Activated naive CD8-positive, alpha-beta T cell (primary cell): ENCODE data around the gene GNAQ.
"Not testable (repeated sequence)": the region's sequence is repeated elsewhere in the genome, so short reads cannot be mapped to it uniquely, and the experiment has no call there.

Source experiments
- H3K27ac Mint-ChIP-seq: one replicate; pipeline ENCODE4 v1.8.0; 2021; ENCODE audit warnings: mixed read lengths
- H3K27me3 Mint-ChIP-seq: one replicate; pipeline ENCODE4 v1.8.0; 2021; ENCODE audit warnings: mixed read lengths
- H3K36me3 Mint-ChIP-seq: one replicate; pipeline ENCODE4 v1.8.0; 2021; ENCODE audit warnings: mixed read lengths
- H3K4me1 Mint-ChIP-seq: one replicate; pipeline ENCODE4 v1.8.0; 2021; ENCODE audit warnings: low read depth, mixed read lengths
- H3K4me3 Mint-ChIP-seq: one replicate; pipeline ENCODE4 v1.8.0; 2021; ENCODE audit warnings: mild to moderate bottlenecking, mixed read lengths
- H3K9me3 Mint-ChIP-seq: one replicate; pipeline ENCODE4 v1.8.0; 2021; ENCODE audit warnings: low read depth, mixed read lengths

The GNAQ gene

DNA sequence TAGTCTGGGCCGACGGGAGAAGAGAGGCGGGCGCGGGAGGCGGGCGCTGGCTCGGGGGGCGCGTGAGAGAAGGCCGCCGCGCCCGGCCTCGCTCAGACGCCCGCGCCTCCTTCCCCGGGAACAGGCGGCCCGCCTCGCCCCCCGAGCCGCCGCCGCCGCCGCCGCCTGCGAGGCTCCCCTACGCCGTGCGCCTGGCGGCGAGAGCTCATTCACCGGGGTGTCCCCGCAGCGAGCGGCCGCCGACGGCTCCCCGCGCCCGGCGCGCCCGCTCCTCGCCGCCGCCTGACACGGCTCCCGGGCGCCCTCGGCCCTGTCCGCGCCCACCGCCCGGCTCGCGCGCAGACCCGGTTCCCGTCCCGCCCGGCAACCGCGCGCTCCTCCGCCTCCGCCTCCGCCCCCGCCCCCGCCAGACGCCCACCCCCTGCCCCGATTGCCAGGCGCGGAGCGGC lies at the start of gene GNAQ:
GNAQ (minus strand) TSS at position 368 of the 449 bp plus-strand sequence. CDS start 576 bp downstream, outside the sequence.
- Mint-ChIP-seq H3K36me3 (no peaks in the 10 kb centered on the region), H3K27ac (peak within 1 kb of the TSS; percentile 94), H3K4me1 (peaks cover 68% of the 10 kb centered on the region), H3K27me3 (no peaks in the 10 kb centered on the region), H3K9me3 (no peaks in the 10 kb centered on the region), H3K4me3 (peak within 1 kb of the TSS; percentile 94)

DNA sequence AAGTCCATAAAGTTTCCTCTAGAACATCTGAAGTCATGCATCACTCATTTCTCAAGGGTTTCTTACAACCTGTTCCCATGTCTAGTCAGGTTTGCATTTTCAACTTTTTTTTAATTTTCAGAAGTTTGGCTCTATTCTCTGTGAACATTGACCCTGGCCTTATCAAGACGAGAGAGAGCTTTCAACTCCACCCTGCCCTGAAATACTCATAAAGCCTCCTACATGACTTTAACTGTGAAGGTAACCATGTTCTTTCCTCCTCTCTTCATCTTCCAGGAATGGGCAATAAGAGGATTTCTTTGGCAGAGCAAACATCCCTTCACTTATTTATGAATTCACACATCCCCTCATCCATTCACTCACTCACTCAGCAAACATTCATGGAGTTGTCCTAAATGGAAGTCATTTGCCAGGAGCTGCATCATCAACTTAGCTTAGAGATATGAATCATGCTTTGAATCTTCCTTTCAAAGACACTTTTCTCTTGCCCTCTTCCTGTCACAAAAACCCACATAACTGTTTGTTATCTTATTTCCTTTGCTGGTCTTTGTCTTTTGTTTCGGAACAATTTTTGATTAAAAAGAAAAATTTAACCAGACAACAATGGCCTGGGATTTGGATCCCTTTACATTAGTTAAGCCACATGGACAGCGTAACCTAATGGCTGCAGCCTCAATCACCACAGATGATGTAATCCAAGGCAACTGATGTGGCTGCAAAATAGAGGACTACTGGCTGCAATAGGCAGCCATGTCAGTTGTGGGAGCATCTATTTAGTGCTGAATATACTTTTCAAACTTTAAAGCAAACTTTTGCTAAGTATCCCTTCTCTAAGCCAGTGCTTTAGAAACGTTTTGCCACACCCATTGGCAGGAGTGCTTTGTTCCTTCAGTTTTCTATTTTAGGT lies 43.0 kb upstream of the GNAQ start:
- Mint-ChIP-seq H3K4me1 (peaks cover 54% of the 10 kb centered on the region), H3K9me3 (peaks cover 6% of the 10 kb centered on the region), H3K36me3 (peaks cover 7% of the 10 kb centered on the region), H3K27me3 (no peaks in the 10 kb centered on the region), H3K4me3 (peak overlapping the region; percentile 55), H3K27ac (peak overlapping the region; percentile 83)

DNA sequence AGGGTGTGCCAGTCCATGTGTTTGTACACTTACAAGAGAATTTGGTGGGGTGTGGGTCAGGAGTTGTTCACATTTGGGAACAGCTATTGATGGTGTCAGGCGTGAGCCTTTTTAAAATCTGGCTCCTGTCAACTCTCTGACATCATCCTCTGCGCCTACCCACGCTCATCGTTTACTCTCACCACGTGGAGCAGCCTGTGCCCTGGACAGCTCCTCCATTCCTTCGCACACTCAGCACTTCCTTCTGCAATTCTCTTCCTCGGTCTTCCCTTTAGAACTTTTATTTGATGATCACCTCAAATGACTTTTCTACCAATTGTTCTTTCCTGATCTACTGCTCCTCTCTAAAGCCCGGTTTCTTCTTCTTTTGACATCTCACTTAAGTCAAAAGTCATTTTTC lies 42.1 kb upstream of the GNAQ start:
- H3K9me3 Mint-ChIP-seq = no peaks in the 10 kb centered on the region
- peak overlapping the region; percentile 83 for H3K27ac Mint-ChIP-seq
- H3K4me1 Mint-ChIP-seq = peaks cover 54% of the 10 kb centered on the region
- H3K36me3 Mint-ChIP-seq = peaks cover 4% of the 10 kb centered on the region
- H3K4me3 Mint-ChIP-seq = peak overlapping the region; percentile 5
- H3K27me3 Mint-ChIP-seq = no peaks in the 10 kb centered on the region

DNA sequence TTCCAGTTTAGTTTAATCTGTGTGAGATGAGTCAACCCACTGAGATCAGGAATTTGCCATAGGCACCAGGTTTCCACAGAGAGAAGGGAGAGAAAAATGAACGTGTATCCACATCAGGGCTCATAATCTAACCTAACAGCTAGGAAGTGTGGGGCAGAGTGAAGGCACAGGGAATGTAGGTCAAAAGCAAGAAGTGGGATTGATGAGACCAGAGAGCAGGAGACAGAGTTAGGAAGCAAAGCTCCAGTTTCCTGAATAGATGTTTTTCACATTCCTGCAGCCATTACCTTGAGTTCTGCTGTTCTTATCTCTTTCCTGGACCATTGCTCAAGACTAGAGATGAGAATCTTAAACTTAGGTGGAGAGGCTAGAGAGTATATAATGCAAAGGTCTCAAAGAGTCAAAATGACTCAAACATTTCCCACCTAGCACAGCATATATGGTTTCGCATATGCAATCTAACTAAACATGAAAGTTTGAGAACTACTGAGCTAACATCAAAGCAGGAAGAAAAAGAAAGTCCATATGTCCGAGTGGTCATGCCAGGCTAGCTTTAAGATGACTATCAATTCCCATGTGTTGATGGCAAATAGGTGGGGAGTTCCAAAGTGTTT lies 41.1 kb upstream of the GNAQ start:
- Mint-ChIP-seq H3K4me1 (peaks cover 54% of the 10 kb centered on the region), H3K27ac (no peak overlapping the region), H3K4me3 (no peak overlapping the region), H3K9me3 (no peaks in the 10 kb centered on the region), H3K36me3 (peaks cover 3% of the 10 kb centered on the region), H3K27me3 (no peaks in the 10 kb centered on the region)

DNA sequence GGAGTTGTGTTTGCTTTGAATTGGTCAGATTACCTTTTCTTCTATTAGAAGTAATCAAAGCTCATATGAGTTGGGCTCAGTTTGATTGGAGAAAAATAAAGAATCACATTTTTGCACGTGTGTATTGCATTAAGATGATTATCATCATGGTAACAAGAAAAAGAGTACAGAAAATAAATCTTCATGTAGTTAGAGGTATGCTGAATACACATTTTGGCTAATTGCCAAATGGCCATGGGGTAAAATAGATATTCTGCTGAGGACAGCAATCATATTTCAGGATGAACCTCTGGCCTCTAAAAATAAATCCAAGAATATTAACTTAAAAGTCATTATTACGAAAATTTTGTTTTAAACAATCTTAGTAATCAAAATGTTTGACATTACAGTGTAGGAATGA lies 38.9 kb upstream of the GNAQ start:
- H3K36me3 Mint-ChIP-seq = peaks cover 5% of the 10 kb centered on the region
- no peaks in the 10 kb centered on the region for H3K27me3 Mint-ChIP-seq
- H3K27ac Mint-ChIP-seq = no peak overlapping the region
- peaks cover 37% of the 10 kb centered on the region for H3K4me1 Mint-ChIP-seq
- no peaks in the 10 kb centered on the region for H3K9me3 Mint-ChIP-seq
- H3K4me3 Mint-ChIP-seq = no peak overlapping the region

DNA sequence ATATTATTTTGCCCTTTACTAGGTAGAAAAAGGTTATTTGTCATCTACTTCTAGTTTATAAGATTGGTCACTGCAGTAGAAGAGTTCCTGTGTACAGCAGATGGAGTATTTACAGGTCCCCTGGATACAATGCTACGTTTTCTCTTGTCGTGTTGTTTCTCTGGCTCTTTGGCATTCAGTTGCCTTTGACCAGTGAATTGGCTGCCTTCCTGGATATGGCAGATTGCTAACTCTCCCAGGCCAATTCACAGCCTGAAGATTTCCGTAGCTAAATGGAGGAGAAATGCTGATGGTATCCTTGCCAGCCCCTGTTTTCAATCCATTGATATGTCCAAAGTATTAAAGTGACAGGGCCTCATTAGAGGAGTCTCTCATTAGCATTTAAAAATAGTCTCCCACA lies 32.5 kb upstream of the GNAQ start:
- H3K27me3 Mint-ChIP-seq = no peaks in the 10 kb centered on the region
- H3K4me1 Mint-ChIP-seq = peaks cover 9% of the 10 kb centered on the region
- H3K4me3 Mint-ChIP-seq = no peak overlapping the region
- H3K9me3 Mint-ChIP-seq = no peaks in the 10 kb centered on the region
- peaks cover 5% of the 10 kb centered on the region for H3K36me3 Mint-ChIP-seq
- no peak overlapping the region for H3K27ac Mint-ChIP-seq

DNA sequence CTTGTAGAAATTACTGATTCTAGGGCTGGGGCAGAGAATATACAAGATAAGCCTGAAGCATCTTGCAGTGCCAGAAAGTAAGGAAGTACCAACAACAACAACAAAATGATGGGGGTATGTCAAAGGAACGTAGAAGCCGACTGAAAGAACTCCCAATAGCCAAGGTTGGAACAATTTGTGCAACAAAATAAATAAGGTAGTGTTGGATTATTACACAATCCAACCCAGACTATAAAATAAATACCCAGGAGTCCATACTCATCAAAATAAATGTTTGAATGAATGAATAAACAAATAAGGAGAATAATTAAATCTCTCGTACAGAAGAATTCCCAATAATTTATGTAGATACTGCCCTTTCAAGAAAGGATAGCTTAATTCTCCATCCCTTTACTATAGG lies 31.1 kb upstream of the GNAQ start:
- no peaks in the 10 kb centered on the region for H3K27me3 Mint-ChIP-seq
- H3K36me3 Mint-ChIP-seq = peaks cover 5% of the 10 kb centered on the region
- H3K9me3 Mint-ChIP-seq = no peaks in the 10 kb centered on the region
- H3K4me1 Mint-ChIP-seq = peaks cover 9% of the 10 kb centered on the region
- H3K27ac Mint-ChIP-seq = no peak overlapping the region
- H3K4me3 Mint-ChIP-seq = no peak overlapping the region

DNA sequence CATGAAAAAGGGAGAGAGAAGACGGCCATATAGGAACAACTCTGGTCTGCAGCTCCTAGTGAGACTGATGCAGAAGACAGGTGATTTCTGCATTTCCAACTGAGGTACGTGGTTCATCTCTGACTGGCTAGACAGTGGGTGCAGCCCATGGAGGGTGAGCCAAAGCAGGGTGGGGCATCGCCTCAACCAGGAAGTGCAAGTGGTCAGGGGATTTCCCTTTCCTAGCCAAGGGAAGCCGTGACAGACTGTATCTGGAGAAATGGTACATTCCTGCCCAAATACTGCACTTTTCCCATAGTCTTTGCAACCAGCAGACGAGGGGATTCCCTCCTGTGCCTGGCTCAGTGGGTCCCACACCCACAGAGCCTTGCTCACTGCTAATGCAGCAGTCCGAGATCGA lies 22.6 kb upstream of the GNAQ start:
- not testable (repeated sequence) for H3K9me3 Mint-ChIP-seq, H3K27me3 Mint-ChIP-seq, H3K27ac Mint-ChIP-seq, H3K36me3 Mint-ChIP-seq
- H3K4me3 Mint-ChIP-seq = peak overlapping the region; percentile 57
- peaks cover 24% of the 10 kb centered on the region for H3K4me1 Mint-ChIP-seq

DNA sequence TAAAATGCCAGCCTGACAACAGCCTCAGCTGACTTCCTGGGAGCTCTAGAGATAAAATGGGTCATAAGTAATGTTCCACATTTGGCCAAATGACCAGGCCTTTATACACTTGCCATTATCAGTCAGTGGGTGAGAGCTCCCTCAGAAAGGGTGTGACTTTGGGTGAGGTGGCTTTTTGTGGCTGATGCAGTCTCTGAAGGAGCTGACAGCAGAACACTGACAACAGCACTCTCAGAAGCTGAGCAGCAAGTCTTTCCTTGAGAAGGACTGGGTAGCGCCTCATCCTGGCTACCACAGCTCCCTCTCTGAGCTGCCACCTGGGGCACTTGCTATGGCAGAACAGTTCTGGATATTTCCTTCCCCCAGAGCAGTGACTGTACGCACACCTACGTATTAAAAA lies 22.0 kb upstream of the GNAQ start:
- H3K9me3 Mint-ChIP-seq = peaks cover 8% of the 10 kb centered on the region
- peaks cover 10% of the 10 kb centered on the region for H3K36me3 Mint-ChIP-seq
- no peak overlapping the region for H3K27ac Mint-ChIP-seq
- no peak overlapping the region for H3K4me3 Mint-ChIP-seq
- H3K4me1 Mint-ChIP-seq = peaks cover 24% of the 10 kb centered on the region
- H3K27me3 Mint-ChIP-seq = no peaks in the 10 kb centered on the region

DNA sequence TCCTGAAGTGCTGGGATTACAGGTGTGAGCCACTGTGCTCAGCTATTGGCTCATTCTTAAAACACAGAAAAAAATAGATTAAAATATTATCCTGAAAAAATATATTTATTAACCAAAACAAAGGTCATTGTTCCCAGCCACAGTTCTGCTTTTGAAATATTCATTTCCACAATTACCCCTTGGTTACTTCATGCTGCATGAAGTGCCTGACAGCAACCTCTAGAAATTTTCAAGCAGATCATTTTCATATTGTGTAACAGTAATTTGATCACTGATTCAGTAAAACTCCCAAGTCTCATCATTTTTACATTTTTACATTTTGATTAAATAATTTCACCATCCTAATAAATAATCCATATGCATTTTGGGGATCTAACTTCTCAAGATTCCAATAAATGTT lies 18.8 kb upstream of the GNAQ start:
- Mint-ChIP-seq H3K9me3 (peaks cover 2% of the 10 kb centered on the region), H3K27me3 (no peaks in the 10 kb centered on the region), H3K27ac (no peak overlapping the region), H3K36me3 (peaks cover 5% of the 10 kb centered on the region), H3K4me1 (peaks cover 22% of the 10 kb centered on the region), H3K4me3 (no peak overlapping the region)

DNA sequence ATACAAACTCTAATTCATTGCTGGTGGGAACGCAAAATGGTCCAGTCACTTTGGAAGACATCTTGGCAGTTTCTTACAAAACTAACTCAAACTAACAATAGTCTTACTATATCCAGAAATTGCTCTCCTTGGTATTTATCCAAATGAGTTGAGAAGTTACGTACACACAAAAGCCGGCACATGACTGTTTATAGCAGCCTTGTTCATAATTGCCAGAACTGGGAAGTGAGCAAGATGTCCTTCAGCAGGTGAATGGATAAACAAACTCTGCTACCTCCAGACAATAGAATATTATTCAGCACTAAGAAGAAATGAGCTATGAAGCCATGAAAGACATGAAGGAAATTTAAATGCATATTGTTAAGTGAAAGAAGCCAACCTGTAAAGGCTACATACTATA lies 17.9 kb upstream of the GNAQ start:
- Mint-ChIP-seq H3K27ac (no peak overlapping the region), H3K27me3 (no peaks in the 10 kb centered on the region), H3K4me1 (peaks cover 18% of the 10 kb centered on the region), H3K36me3 (peaks cover 3% of the 10 kb centered on the region), H3K4me3 (no peak overlapping the region), H3K9me3 (no peaks in the 10 kb centered on the region)

DNA sequence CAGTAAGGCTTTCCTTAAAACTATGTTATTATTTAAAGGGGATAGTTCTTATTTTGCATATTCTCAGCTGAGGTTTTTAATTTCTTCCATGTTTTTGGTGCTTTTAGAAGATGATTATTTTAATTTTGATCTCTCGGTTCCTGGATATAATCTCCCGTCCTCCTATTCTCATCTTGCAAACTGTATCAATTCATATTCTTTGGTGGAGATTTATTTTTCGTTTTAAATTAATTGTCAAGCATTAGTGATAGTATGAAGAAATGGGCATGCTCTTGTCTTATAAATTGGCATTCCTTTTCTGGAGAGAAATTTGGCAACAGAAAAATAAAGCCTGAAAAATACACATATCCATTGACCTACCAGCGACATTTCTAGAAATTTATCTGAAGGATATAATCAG lies 15.5 kb upstream of the GNAQ start:
- no peak overlapping the region for H3K4me3 Mint-ChIP-seq
- H3K36me3 Mint-ChIP-seq = no peaks in the 10 kb centered on the region
- H3K27me3 Mint-ChIP-seq = no peaks in the 10 kb centered on the region
- no peaks in the 10 kb centered on the region for H3K9me3 Mint-ChIP-seq
- no peaks in the 10 kb centered on the region for H3K4me1 Mint-ChIP-seq
- no peak overlapping the region for H3K27ac Mint-ChIP-seq

DNA sequence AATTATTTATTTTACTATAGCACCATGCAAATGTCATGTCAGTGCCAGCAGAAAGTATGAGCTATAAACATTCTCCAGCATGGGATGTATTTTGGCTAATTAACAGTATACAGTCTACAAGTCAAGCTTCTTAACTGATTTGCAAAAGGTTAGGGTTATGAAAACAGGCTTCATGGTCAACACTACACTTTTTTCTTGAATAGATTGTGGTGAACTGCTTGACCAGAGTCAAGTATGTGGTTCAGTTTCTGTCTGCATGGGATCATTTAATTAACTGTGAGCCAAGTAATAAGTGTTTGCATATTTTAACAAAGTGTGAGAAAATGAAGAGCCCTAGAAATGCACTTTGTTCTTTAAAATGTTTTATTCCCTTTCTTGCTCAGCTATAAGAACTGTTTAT lies 14.5 kb upstream of the GNAQ start:
- Mint-ChIP-seq H3K27me3 (no peaks in the 10 kb centered on the region), H3K36me3 (no peaks in the 10 kb centered on the region), H3K27ac (no peak overlapping the region), H3K9me3 (no peaks in the 10 kb centered on the region), H3K4me1 (no peaks in the 10 kb centered on the region), H3K4me3 (no peak overlapping the region)

DNA sequence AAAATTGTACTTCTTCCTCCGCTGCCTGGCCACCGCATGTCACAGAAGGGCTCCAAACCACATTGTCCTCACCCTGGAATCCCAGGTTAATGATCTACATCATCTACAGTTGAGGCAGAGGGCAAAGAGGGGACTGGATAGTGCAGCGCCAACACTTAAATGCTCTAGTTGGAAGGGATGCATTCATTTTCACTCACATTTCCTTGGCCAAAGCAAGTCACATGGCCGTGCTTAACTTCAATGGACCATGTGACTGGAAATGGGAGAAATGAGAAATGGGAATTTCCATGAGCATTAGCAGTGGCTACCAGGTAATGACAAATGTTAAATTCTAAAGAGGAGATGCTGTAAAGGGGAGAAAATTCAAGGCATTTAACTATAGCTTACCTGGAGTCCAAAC lies 13.3 kb upstream of the GNAQ start:
- H3K27me3 Mint-ChIP-seq = no peaks in the 10 kb centered on the region
- H3K9me3 Mint-ChIP-seq = no peaks in the 10 kb centered on the region
- H3K36me3 Mint-ChIP-seq = no peaks in the 10 kb centered on the region
- H3K4me1 Mint-ChIP-seq = no peaks in the 10 kb centered on the region
- no peak overlapping the region for H3K4me3 Mint-ChIP-seq
- H3K27ac Mint-ChIP-seq = no peak overlapping the region

DNA sequence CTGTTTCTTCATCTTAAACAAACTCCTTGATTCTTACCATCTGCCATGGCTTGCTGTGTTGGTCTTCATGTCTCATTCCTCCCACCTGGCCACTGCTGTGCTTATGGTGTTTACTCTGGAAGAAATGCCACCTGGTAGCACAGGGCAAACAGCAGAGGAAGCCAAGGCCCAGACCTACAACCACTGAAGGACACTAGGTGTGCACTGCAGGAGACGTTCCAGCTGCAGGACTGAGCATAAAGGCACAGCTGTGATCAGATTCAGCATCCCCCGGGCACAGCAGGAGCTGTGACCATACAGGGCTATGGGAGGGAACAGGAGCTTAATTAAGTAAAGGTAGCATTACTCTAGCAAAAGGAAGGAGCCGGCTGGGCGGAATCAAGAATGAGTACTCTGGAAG lies 12.6 kb upstream of the GNAQ start:
- H3K9me3 Mint-ChIP-seq = no peaks in the 10 kb centered on the region
- no peak overlapping the region for H3K27ac Mint-ChIP-seq
- H3K27me3 Mint-ChIP-seq = no peaks in the 10 kb centered on the region
- no peaks in the 10 kb centered on the region for H3K36me3 Mint-ChIP-seq
- no peak overlapping the region for H3K4me3 Mint-ChIP-seq
- H3K4me1 Mint-ChIP-seq = no peaks in the 10 kb centered on the region
